Activated CD4-positive, alpha-beta T cell treated with anti-CD3 and anti-CD28 coated beads, Interleukin-2, amount 50 U/mL, for 1 hour (primary cell): ENCODE measurements around the gene KLHL2.
"Not testable (repeated sequence)": the region's sequence is repeated elsewhere in the genome, so short reads cannot be mapped to it uniquely, and the experiment has no call there.

Source experiments
- DNase-seq: peaks from one replicate; pipeline ENCODE4 v3.0.0-alpha.2; 2020

Gene KLHL2

DNA sequence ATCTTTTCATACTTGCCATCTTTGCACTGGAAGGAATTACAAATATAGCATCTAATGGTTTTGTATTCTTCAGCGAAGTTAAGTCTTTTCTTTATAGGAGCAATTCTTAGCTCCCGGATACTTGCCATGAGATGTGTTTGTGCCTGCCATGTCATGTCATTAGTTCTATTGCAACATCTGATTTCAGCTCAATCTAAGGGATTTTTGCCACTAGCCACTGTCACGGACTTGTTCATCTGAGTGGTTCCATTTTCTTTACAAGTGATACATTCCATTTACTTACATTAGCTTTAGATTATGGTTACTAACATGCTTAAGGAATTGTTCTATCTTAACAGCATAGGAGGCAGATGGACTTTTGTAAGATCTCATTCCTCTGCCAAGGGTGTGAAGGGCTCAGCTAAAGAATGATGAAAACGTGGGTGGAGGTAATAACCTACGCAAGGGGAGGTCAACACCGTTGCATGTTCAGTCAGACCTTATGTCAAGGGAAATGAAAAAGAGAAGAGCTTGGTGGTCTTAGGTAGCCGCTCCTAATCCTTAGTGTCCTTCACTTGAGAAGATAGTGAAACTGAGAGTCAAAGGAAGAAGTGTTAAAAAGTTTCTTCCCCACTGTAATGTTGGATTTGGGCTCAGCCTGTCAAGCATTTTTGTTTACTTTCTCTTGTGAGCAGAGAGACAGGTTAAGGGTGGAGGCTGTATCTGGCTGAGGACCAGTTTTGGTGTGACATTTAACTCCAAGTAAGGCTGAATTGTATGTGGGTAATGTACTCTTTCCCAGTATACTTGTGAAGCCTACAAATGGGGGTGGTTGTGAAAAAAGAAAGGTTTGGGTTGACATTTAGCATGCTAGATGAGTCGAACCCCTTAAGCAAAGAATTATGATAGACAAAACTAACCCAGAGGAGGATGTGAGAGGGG is 3.6 kb upstream of the KLHL2 start:
- DNase-seq, result no peak

GRCh38 chr4:165204462-165204830 is 2.9 kb upstream of the KLHL2 start:
- DNase-seq, result no peak

DNA sequence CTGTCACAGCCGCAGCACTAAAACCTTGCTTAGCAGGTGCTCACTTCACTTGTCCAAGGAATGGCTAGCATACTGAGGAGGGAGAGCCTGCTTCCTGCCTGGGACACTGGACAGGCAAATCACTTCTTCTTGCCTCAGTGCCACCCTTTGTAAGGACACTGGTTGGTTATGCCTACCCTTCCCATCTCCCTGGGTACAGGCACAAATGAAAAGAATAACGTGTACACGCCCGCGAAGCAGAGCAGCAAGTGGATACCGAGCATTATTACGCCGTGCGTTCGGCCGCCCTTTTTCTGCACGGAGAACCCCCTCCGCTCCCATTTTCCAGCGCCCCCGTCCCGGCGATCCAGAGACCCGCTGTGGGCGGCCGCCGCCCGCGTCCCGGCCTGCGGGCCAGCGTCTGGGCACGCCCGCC is 338 bp upstream of the KLHL2 start:
- DNase-seq, result peak; percentile 6

GRCh38 chr4:165208221-165208652 is 876 bp downstream of the KLHL2 start:
- no peak for DNase-seq

GRCh38 chr4:165208741-165209388 is 1.5 kb downstream of the KLHL2 start:
- DNase-seq, result no peak

GRCh38 chr4:165209796-165210195 is 2.4 kb downstream of the KLHL2 start:
- DNase-seq, result no peak

DNA sequence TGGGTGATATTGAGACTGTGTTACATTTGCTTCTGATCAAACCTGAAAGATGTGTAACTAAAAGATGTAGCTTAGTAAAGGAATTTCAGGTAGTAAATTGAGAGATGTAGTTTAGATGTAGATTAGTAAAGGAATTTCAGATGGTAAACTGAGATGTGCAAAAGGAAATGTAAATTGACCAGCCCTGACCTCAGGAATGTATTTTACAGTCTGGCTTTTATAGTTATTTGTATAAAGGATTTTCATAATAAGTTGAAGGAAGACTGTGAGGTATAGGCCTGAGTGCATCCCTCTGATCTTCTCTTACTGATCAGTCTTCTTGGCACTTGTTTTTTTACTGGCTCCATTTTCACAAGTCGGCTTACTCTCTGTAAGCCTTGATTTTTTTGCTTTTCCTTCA is 3.2 kb downstream of the KLHL2 start:
- no peak for DNase-seq

- not testable (repeated sequence) for DNase-seq
Observed at GRCh38 chr4:165212647-165213046, 5.3 kb downstream of the KLHL2 start.

DNA sequence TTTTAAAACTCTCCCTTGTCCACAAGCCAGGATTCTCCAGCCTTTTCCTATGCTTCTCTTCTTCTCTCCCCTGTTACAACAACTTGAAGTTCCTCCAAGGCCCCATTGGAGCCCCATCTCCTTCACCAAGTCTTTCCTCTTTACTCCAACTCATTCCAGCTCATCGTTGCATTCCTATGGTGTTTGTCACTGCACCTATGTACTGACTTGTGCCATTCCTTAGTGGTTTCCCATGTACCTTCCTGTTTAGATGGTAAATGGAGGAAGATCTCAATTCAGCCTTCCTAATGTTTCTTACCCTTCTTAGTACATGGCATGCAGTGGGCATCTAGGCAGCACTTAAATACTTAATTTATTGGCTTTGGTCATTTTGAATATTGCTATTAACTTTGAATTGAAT is 6.0 kb downstream of the KLHL2 start:
- DNase-seq, result not testable (repeated sequence)

GRCh38 chr4:165213991-165214709 is 6.8 kb downstream of the KLHL2 start:
- DNase-seq, result not testable (repeated sequence)

- not testable (repeated sequence) for DNase-seq
Observed at GRCh38 chr4:165215034-165215751, 7.8 kb downstream of the KLHL2 start.

GRCh38 chr4:165215761-165216487 is 8.6 kb downstream of the KLHL2 start:
- not testable (repeated sequence) for DNase-seq

GRCh38 chr4:165217325-165217724 is 10.0 kb downstream of the KLHL2 start:
- no peak for DNase-seq

DNA sequence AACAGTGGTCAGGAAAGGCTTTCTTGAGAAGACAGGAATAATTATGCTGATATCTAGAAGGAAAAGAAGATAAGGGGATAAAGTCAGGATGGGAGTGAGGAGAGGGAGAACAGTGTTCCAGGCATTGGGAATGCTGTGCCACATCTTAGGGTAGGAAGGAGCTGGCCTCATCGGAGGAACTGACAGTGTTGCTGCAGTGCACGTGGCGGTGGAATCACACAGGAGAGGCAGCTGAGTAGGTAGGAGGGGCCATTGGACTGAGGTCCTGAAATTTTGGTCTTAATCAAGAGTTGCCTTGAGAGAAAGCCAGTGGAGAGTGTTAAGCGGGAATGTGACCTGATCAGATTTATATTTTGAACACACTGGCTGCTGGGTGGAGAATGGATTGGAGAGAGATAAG is 13.9 kb downstream of the KLHL2 start:
- DNase-seq, result not testable (repeated sequence)

DNA sequence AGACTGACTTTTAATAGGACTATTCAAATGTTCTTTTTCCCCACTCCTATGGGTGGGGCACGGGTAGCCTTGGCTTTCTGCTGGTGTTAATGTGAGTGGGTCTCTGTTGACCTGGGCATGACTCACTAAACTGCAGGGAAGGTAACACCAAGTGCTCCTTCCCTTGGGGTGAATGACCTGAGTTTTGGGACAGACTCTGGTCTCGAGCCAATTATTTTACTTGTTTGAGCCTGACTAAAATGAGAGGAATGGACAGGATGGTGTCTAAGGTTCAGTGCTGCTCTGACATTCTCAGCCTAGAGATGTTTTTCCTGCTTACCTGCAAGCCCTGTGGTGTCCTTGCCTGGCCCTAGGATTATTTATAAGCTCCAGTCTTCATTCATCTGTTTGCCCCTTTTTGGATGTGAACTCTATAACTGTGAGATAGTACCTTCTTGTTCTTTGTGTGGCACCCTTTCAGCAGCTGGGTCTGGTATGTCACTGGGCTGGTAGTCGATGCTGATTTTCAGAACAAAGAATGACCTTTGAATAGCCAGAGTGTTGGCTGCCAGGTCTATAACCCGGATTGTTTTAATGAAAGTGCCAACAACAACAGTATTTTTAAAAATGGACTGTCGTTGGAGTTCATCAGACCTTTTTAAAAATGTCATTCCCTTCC is 14.8 kb downstream of the KLHL2 start:
- not testable (repeated sequence) for DNase-seq

GRCh38 chr4:165222651-165222994 is 15.3 kb downstream of the KLHL2 start:
- DNase-seq, result no peak

DNA sequence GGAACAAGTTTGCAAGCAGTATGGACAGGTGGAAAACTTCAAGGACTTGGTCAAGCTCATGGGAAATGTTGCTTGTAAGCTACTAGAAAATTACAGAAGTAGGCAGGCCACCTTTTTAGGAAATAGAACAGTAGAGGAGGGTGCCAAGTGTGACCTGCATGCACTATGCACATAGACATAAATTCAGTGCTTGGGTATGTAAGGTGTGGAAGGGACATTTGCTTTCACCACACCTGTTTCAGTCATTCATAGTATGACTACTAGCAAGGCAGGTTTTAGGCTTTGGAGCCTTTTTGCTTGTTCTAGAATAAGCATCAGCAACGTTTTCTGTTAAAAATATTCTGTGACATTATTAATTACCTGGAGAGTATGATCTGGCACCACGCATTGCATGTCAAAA is 20.0 kb downstream of the KLHL2 start:
- DNase-seq, result not testable (repeated sequence)

GRCh38 chr4:165229490-165230200 is 22.3 kb downstream of the KLHL2 start:
- not testable (repeated sequence) for DNase-seq

DNA sequence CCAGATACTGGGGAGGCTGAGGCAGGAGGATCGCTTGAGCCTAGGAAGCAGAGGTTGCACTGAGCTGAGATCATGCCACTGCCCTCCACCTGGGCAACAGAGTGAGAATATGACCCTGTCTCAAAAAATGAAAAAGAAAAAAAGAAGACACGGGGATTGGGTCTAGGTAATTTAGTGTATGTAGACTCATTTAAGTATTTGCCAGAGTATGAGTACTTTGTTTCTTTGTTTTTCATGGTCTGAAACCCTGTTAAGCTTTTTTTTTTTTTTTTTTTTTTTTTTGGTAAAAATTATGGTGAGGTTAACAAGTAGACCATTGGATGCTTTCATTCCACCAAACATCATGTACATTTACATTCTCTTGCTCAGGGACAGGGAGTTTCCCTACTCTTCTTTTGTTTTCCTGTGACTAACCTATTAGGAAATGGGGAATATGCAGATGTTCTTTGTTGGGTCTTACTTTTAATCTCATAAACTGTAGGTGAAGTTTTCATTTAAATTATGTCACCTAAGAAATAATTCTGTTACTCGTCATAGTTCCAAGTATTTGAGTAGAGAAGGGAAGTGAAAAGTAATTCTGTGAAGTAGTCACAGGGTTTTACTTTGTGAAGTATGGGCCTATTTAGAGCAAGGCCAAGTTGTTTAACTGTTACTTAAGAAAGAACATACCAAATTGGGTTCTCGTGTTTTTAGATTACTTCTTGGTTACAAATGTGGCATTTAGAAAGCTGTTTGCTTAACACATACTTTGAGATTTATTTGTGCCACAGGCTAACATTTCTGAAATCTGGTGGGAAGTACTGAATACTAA is 25.5 kb downstream of the KLHL2 start:
- DNase-seq, result not testable (repeated sequence)

DNA sequence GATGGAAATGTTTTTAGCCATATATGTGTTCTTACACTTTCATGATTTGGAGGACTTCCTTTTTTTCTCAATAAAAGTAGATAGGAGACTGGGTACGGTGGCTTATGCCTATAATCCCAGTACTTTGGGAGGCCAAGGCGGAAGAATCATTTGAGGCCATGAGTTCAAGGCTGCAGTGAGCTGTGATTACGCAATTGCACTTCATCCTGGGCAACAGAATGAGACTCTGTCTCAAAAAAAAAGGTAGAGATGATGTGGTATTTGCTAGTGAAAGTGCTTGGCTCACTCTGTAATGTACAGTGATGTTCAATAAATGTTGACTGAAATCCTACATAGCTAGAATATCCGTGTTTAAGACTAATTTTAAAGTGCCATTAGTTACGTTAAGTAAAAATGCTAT is 27.4 kb downstream of the KLHL2 start:
- no peak for DNase-seq
